PC-9 (cell line): Measurements from ENCODE around the gene PPP4R1. TPM values are rescaled to one million over a fixed set of nuclear protein-coding genes. Genes with fewer than 3 reads are reported as not detected.

ENCODE experiments used
- BruUV-seq: library from RNA; stranded (reverse); fragments of 400-500 nt; replicated peaks from 2 replicates; lab custom pipeline; 2021; lab: Mats Ljungman, UMichigan
- CTCF ChIA-PET: fragments of 300-600 bp; sonication (Branson Sonifier 250); formaldehyde crosslinking; loops from one replicate; lab custom pipeline; 2022; ENCODE audit warnings: antibody characterized with exemption; lab: Charles Lee
- POLR2A ChIA-PET: fragments of 300-600 bp; sonication (Branson Sonifier 250); formaldehyde crosslinking; loops from one replicate; lab custom pipeline; 2022; ENCODE audit warnings: antibody characterized with exemption; ENCODE audit not compliant: unreplicated experiment; lab: Charles Lee
- DNase-seq, 2 experiments: peaks; one replicate each; pipeline versions ENCODE4 v3.0.0 to v3.0.0-alpha.2; 2015 to 2022; ENCODE audit warnings: mixed read lengths in 1 of 2
- H2AFZ ChIP-seq: fragments of 200-600 bp; sonication (generic); 2 replicates; pipeline ENCODE4 v1.8.1; 2017; ENCODE audit warnings: antibody characterized with exemption
- H3F3A ChIP-seq: fragments of 200-600 bp; sonication (generic); 2 replicates; pipeline ENCODE4 v1.8.1; 2017; ENCODE audit warnings: antibody characterized with exemption, mild to moderate bottlenecking, low read depth; ENCODE audit not compliant: insufficient read depth
- H3K27ac ChIP-seq: fragments of 200-600 bp; sonication (generic); 2 replicates; pipeline ENCODE4 v1.6.1; 2016; ENCODE audit warnings: mixed run types
- H3K27me3 ChIP-seq: fragments of 200-600 bp; sonication (generic); 2 replicates; pipeline ENCODE4 v1.6.1; 2016; ENCODE audit warnings: low read depth, mixed run types; ENCODE audit not compliant: insufficient read depth
- H3K36me3 ChIP-seq: fragments of 200-600 bp; sonication (generic); 2 replicates; pipeline ENCODE4 v1.6.1; 2016; ENCODE audit warnings: low read depth, mixed run types
- H3K4me1 ChIP-seq: fragments of 200-600 bp; sonication (generic); replicated peaks from 2 replicates; pipeline ENCODE4 v1.6.1; 2016; ENCODE audit warnings: mixed run types; ENCODE audit not compliant: insufficient read depth
- H3K4me2 ChIP-seq: fragments of 200-600 bp; sonication (generic); 2 replicates; pipeline ENCODE4 v1.6.1; 2017; ENCODE audit warnings: mixed run types
- H3K4me3 ChIP-seq: fragments of 200-600 bp; sonication (generic); 2 replicates; pipeline ENCODE4 v1.6.1; 2016; ENCODE audit warnings: mixed run types
- H3K79me2 ChIP-seq: fragments of 200-600 bp; sonication (generic); 2 replicates; pipeline ENCODE4 v1.6.1; 2017; ENCODE audit warnings: low read depth, mixed run types
- H3K9me2 ChIP-seq: fragments of 200-600 bp; sonication (generic); 2 replicates; pipeline ENCODE4 v1.8.1; 2017; ENCODE audit warnings: mild to moderate bottlenecking; ENCODE audit not compliant: insufficient read depth
- H3K9me3 ChIP-seq: fragments of 200-600 bp; sonication (generic); 2 replicates; pipeline ENCODE4 v1.8.1; 2016; ENCODE audit warnings: low read depth; ENCODE audit not compliant: insufficient read depth
- H4K20me1 ChIP-seq: fragments of 200-600 bp; sonication (generic); 2 replicates; pipeline ENCODE4 v1.8.1; 2017; ENCODE audit not compliant: insufficient read depth
- EZH2 ChIP-seq: fragments of 200-600 bp; sonication (generic); IDR thresholded peaks from 2 replicates; pipeline ENCODE4 v1.8.0; 2017; ENCODE audit warnings: antibody characterized with exemption, low read depth
- intact Hi-C: fragments of 100-400 bp; cut with micrococcal nuclease; formaldehyde crosslinking; loops from one replicate; pipeline ENCODE4 v1.10.0; 2022; ENCODE audit not compliant: unreplicated experiment
- total RNA-seq: library from RNA; stranded (reverse); gene quantifications from 2 replicates; pipeline ENCODE4 v1.2.3, GENCODE V29; 2021
- TF ChIP-seq, protein P1 (sequence below): fragments of 200-600 bp; sonication (generic); conservative IDR thresholded peaks from 2 replicates; pipeline ENCODE4 v1.6.1; 2017; ENCODE audit warnings: mixed run types, antibody characterized with exemption, mild to moderate bottlenecking, moderate library complexity

PPP4R1 gene
- total RNA-seq, 1 experiment from 2014 or later, result 167 TPM

DNA sequence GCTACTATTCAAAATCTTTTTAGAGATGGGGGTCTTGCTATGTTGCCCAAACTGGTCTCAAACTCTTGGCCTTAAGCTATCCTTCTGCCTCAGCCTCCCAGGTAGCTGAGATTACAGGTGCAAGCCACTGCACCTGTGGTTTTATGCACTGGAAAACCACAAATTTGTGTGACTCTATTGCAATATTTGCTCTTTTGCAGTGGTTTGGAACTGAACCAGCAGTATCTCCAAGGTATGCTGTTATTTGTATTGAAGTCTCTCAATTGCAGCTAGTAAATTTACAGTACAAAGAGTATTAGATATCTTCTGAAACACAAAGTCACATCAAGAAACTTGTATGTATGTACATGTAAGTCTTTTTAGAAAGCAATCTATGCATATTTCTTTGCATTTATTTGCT lies 46.2 kb downstream of the PPP4R1 start:
- Histone ChIP-seq H3K9me3 (no peaks in the 10 kb centered on the region), H3K9me2 (no peaks in the 10 kb centered on the region), H3K27me3 (no peaks in the 10 kb centered on the region), H3K79me2 (peaks cover 8% of the 10 kb centered on the region; the same call in 1 of the 2 replicates), H3K27ac (no peak overlapping the region), H2AFZ (no peak overlapping the region), H3F3A (peaks cover 44% of the 10 kb centered on the region), H3K4me1 (no peaks in the 10 kb centered on the region), H3K36me3 (peaks cover 65% of the 10 kb centered on the region), H3K4me3 (no peak overlapping the region), H4K20me1 (peaks cover 9% of the 10 kb centered on the region; the same call in 1 of the 2 replicates), H3K4me2 (no peak overlapping the region)
- POLR2A ChIA-PET, result no interaction called here
- intact Hi-C loops, result no loop called here
- CTCF ChIA-PET, result no interaction called here
- no peak for DNase-seq
- no peak for TF ChIP-seq EZH2
- TF ChIP-seq, protein P1, sequence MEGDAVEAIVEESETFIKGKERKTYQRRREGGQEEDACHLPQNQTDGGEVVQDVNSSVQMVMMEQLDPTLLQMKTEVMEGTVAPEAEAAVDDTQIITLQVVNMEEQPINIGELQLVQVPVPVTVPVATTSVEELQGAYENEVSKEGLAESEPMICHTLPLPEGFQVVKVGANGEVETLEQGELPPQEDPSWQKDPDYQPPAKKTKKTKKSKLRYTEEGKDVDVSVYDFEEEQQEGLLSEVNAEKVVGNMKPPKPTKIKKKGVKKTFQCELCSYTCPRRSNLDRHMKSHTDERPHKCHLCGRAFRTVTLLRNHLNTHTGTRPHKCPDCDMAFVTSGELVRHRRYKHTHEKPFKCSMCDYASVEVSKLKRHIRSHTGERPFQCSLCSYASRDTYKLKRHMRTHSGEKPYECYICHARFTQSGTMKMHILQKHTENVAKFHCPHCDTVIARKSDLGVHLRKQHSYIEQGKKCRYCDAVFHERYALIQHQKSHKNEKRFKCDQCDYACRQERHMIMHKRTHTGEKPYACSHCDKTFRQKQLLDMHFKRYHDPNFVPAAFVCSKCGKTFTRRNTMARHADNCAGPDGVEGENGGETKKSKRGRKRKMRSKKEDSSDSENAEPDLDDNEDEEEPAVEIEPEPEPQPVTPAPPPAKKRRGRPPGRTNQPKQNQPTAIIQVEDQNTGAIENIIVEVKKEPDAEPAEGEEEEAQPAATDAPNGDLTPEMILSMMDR, result no peak
- no TSS peak for BruUV-seq

DNA sequence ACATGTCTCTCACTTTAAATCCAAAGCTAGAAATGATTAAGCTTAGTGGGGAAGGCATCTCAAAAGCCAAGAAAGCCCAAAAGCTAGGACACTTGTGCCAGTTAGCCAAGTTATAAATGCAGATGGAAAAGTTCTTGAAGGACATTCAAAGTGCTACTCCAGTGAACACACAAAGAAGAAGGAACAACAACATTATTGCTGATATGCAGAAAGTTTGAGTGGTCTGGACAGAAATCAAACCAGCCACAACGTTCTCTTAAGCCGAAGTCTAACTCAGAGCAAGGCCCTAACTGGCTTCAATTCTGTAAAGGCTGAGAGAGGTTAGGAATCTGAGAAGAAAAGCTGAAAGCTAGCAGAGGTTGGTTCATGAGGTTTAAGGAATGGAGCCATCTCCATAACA lies 49.0 kb downstream of the PPP4R1 start:
- no peak overlapping the region for H3K4me3 ChIP-seq
- H3K36me3 ChIP-seq, result peaks cover 58% of the 10 kb centered on the region
- H3K4me1 ChIP-seq, result no peaks in the 10 kb centered on the region

DNA sequence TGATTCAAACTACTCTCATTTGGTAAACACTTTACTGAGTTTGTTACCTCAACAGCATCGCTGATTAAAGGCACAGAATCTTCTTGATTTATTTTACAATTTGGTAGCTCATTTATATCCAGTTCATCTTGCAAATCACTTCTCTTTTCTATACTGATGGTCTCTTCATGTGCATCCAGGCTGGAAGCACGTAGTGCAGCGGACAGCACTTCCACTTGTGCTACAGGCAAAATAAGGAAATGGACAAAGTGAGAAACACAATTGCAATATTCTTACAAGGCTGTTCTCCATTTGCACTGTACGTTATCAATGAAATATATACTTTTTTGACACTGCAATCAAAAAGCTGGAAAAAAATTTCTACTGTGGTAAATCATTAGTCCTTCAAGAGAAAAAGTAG lies 51.0 kb downstream of the PPP4R1 start:
- Histone ChIP-seq H3K27me3 (no peaks in the 10 kb centered on the region), H3K79me2 (0 out of 2 replicates have a peak, but pooled peaks cover 7% of the 10 kb centered on the region), H3K9me3 (no peaks in the 10 kb centered on the region), H3K4me3 (no peak overlapping the region), H3K4me1 (no peaks in the 10 kb centered on the region), H2AFZ (no peak overlapping the region), H3K4me2 (no peak overlapping the region), H4K20me1 (peaks cover 7% of the 10 kb centered on the region; the same call in 1 of the 2 replicates), H3K36me3 (peaks cover 61% of the 10 kb centered on the region), H3K9me2 (no peaks in the 10 kb centered on the region), H3K27ac (no peak overlapping the region), H3F3A (peaks cover 60% of the 10 kb centered on the region)
- ChIA-PET CTCF (interaction anchor here (0.5 kb wide), 1 partner anchor 22 kb away, joined by 3 read pairs; no protein-coding TSS in a partner anchor), POLR2A (interaction anchor here (0.6 to 0.7 kb wide), 2 partner anchors 9 to 149 kb away, joined by 3 to 5 read pairs; no protein-coding TSS in a partner anchor)
- BruUV-seq, result no TSS peak
- intact Hi-C loops, result no loop called here
- no peak for DNase-seq
- TF ChIP-seq, protein P1, result no peak
- TF ChIP-seq EZH2, result no peak

More for the DNA sequence above, 49.0 kb downstream of the PPP4R1 start:
- DNase-seq, result no peak
- H3K4me2 ChIP-seq, result no peak overlapping the region
- H4K20me1 ChIP-seq, result peaks cover 9% of the 10 kb centered on the region; the same call in 1 of the 2 replicates
- BruUV-seq, result no TSS peak
- H3F3A ChIP-seq, result peaks cover 56% of the 10 kb centered on the region
- no peaks in the 10 kb centered on the region for H3K27me3 ChIP-seq
- no peak overlapping the region for H3K27ac ChIP-seq
- intact Hi-C loops, result no loop called here
- ChIA-PET POLR2A (interaction anchor here (0.6 kb wide), 1 partner anchor 264 kb away, joined by 11 read pairs; no protein-coding TSS in a partner anchor), CTCF (no interaction called here)
- TF ChIP-seq EZH2, result no peak
- TF ChIP-seq, protein P1, result no peak
- H3K79me2 ChIP-seq, result peaks cover 11% of the 10 kb centered on the region; the same call in 1 of the 2 replicates
- H3K9me2 ChIP-seq, result no peaks in the 10 kb centered on the region
- no peaks in the 10 kb centered on the region for H3K9me3 ChIP-seq
- H2AFZ ChIP-seq, result no peak overlapping the region
